GM19452 (cell line): ENCODE measurements around the gene GRK2.
A peak's percentile ranks its signal among the peaks of the same experiment; 100 is the strongest.

ENCODE experiments used
- ATAC-seq: cut with Tn5 transposase; IDR thresholded peaks from one replicate; pipeline ENCODE4 v1.9.1; 2021; ENCODE audit not compliant: unreplicated experiment

Gene GRK2

DNA sequence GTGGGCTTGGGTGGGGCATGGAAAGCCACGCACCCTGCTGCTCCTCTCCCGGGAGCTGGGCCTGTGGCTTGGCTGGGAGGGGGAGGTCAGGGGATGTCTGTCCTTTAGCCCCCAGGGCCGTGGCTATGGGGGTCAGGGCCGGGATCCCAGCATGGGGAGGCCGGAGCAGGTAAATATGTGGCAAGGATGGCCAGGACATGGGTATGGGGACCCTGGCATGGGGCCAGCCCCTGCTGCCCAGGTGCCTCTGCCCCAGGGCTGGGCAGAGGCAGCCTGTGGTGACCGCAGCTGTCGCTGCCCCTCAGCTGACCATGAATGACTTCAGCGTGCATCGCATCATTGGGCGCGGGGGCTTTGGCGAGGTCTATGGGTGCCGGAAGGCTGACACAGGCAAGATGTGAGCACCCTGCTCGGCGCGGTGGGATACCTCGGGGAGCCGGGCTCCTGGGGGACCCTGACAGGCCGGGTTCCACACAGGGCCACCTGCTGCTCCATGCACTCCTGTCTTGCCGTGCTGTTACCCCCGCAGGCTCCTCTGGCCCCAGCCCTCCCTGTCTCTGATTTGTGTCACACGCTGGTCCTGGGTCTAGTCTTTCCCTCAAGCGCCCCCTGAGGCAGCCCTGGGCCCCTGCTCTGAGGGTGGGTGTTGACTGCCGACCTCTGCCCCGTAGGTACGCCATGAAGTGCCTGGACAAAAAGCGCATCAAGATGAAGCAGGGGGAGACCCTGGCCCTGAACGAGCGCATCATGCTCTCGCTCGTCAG lies 14.7 kb downstream of the GRK2 start:
- ATAC-seq, result no peak

DNA sequence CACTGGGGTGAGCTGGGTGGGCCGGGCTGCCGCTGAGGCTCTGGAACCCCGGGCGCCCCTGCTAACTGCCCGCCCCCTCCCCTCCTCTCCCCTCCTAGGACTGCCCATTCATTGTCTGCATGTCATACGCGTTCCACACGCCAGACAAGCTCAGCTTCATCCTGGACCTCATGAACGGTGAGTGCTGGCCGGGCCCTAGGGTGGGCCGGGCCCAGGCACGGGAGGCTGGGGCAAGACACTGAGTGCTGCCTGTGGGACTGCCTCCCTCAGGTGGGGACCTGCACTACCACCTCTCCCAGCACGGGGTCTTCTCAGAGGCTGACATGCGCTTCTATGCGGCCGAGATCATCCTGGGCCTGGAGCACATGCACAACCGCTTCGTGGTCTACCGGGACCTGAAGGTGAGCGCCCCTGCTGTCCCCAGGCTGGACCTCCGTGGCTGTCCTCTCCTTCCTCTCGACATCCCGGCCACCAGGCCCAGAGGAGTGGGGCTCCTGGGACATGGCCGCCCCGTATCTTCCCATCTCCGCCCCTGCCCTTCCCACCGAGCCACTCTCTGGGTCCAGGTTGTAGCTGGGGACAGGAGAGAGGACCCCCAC lies 15.4 kb downstream of the GRK2 start:
- no peak for ATAC-seq

DNA sequence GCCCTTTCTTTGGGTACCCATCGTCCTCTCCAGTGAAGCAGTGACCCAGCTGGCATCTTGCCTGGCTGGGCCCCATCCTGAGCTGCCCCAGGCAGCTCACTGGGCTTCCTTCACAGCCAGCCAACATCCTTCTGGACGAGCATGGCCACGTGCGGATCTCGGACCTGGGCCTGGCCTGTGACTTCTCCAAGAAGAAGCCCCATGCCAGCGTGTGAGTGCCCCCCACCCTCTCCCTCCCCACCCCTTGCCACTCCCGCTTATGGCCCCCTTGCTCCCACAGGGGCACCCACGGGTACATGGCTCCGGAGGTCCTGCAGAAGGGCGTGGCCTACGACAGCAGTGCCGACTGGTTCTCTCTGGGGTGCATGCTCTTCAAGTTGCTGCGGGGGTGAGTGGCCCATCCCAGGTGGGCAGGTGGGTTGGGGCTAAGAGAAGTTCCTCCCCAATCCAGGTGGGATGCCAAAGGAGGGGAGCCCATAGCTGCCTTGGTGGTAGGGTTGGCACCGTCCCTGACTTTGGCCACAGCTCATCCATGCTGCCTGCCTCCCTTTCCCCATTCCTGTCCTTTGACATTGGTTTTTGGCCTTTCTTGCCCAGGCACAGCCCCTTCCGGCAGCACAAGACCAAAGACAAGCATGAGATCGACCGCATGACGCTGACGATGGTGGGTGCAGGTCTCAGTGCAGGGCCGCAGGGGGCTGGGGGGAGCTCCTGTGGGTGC lies 16.0 kb downstream of the GRK2 start:
- no peak for ATAC-seq

DNA sequence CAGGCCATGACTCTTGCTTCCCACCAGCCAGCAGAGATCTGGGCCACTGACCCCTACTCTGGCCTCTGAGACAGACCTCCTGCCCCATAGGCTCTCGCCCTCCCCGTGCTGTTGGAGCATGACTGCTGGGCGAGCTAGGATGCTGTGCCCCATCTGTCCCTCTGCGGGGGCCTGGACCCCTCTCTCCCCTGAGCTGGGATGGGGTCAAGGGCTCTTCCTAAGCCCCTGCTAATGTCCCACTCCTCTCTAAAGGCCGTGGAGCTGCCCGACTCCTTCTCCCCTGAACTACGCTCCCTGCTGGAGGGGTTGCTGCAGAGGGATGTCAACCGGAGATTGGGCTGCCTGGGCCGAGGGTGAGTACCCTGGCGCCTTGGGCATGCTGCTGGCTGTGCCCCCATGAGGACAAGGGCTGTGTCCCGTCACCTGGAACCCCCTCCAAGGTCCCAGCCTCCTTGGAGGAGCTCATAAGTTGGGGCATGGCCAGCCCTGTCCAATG lies 16.7 kb downstream of the GRK2 start:
- ATAC-seq, result no peak

DNA sequence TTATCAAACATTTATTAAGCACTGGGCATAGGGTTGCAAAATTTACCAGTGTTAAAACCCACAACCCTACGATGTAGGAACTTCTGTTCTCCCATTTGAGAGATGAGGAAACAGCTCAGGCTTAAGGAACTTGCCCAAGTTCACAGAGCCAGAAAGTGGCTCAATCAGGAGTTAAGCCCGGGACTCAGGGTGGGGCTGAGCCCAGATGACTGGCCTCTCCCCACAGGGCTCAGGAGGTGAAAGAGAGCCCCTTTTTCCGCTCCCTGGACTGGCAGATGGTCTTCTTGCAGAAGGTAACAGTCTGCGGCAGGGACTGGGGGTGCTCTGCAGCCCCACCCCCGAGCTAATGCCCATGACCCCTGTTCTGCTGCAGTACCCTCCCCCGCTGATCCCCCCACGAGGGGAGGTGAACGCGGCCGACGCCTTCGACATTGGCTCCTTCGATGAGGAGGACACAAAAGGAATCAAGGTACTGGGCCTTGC lies 17.2 kb downstream of the GRK2 start:
- ATAC-seq, result no peak

DNA sequence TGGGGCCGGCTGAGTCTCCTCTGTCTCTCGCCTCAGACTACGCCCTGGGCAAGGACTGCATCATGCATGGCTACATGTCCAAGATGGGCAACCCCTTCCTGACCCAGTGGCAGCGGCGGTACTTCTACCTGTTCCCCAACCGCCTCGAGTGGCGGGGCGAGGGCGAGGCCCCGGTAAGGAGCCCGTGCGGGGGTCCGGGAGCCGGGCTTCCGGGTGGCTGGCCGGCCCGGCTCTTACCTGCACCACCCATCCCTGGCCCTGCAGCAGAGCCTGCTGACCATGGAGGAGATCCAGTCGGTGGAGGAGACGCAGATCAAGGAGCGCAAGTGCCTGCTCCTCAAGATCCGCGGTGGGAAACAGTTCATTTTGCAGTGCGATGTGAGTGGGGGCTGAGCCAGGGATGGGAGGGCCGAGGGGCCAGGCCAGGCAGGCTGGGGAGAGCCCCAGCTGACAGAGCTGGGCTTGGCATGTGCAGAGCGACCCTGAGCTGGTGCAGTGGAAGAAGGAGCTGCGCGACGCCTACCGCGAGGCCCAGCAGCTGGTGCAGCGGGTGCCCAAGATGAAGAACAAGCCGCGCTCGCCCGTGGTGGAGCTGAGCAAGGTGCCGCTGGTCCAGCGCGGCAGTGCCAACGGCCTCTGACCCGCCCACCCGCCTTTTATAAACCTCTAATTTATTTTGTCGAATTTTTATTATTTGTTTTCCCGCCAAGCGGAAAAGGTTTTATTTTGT lies 18.7 kb downstream of the GRK2 start:
- no peak for ATAC-seq

DNA sequence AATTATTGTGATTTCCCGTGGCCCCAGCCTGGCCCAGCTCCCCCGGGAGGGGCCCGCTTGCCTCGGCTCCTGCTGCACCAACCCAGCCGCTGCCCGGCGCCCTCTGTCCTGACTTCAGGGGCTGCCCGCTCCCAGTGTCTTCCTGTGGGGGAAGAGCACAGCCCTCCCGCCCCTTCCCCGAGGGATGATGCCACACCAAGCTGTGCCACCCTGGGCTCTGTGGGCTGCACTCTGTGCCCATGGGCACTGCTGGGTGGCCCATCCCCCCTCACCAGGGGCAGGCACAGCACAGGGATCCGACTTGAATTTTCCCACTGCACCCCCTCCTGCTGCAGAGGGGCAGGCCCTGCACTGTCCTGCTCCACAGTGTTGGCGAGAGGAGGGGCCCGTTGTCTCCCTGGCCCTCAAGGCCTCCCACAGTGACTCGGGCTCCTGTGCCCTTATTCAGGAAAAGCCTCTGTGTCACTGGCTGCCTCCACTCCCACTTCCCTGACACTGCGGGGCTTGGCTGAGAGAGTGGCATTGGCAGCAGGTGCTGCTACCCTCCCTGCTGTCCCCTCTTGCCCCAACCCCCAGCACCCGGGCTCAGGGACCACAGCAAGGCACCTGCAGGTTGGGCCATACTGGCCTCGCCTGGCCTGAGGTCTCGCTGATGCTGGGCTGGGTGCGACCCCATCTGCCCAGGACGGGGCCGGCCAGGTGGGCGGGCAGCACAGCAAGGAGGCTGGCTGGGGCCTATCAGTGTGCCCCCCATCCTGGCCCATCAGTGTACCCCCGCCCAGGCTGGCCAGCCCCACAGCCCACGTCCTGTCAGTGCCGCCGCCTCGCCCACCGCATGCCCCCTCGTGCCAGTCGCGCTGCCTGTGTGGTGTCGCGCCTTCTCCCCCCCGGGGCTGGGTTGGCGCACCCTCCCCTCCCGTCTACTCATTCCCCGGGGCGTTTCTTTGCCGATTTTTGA lies 19.5 kb downstream of the GRK2 start:
- no peak for ATAC-seq

DNA sequence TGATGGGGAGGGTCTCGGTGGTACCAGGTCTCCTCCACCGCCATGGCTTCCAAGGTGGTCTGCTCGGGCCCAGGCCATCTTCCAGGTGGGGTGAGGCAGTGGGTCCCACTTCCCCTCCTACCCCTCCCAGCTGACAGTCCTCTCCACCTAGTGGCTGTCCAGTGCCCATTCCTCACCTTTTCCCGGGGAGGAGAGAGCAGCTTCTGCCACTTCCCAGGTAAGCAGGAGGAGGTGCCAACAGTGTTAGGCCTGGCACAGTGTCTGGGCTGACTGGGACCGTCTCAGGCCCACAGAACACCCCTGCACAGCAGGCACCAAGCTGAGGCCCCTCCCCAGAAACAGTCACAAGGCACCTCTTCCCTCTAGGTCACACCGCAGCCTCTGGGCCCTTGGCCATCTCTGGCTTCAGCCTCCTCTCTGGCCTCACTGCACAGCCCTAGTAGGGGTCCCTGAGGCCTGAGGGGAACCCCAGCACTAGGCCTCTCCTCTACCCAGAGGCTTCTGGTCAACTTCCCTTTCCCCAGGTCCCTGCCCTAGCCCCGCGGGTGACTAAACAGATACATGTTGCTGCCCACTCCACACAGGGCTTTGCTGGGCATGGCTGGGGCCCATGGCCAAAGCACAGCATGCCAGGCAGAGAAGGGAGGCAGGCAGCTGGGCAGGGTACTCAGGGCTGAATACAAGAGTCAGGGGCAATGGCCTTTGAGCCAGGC lies 20.5 kb downstream of the GRK2 start:
- no peak for ATAC-seq

DNA sequence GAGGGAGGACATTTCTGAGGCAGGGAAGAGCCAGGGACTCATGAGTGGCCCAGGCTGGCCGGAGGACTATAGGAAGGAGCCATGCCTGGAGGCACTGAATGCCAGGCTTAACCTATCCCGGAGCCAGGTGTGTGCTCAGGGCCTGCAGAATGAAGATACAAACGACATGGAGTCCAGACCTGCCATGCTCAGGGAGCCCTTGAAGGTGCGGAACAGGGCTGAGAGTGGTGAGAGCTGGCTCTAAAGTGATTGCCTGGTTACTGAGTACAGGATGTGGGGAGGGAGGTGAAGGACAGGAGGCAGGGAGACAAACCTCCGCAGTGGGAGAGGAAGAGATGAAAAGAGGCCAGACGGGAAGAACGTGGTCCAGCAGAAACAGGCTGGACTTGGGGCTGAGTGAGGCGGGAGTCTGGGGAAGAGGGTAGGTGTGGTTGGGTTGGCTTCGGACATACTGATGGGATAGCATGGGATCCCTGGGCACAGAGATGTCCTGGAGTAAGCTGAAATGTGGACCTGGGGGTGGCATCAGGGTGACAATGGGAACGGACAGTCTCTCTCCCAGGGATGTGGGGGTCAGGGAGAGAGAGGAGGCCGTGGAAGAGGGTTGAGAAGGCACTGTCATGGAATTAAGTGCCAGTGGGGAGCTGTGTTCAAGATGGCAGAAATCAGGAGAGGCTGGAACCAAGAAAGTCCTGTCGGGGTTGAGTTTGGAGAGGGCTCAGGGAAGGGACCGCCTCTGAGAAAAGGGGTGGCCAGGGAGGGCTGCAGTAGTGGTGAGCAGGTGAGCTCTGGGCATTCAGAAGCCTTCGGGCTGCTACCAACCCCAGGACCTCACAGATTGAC lies 21.3 kb downstream of the GRK2 start:
- no peak for ATAC-seq

DNA sequence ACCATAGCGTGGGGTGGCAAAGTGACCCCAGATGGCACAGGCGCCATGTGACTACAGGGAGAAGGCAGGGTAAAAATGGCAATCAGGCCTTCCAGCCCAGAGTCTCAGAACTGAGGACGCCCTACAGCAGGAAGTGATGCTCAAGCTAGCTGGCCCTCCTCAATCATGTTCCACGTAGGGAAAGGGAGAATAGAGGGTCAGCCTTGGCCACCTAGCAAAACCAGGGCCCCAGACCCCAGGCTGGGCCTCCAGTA lies 21.9 kb downstream of the GRK2 start:
- ATAC-seq, result no peak

DNA sequence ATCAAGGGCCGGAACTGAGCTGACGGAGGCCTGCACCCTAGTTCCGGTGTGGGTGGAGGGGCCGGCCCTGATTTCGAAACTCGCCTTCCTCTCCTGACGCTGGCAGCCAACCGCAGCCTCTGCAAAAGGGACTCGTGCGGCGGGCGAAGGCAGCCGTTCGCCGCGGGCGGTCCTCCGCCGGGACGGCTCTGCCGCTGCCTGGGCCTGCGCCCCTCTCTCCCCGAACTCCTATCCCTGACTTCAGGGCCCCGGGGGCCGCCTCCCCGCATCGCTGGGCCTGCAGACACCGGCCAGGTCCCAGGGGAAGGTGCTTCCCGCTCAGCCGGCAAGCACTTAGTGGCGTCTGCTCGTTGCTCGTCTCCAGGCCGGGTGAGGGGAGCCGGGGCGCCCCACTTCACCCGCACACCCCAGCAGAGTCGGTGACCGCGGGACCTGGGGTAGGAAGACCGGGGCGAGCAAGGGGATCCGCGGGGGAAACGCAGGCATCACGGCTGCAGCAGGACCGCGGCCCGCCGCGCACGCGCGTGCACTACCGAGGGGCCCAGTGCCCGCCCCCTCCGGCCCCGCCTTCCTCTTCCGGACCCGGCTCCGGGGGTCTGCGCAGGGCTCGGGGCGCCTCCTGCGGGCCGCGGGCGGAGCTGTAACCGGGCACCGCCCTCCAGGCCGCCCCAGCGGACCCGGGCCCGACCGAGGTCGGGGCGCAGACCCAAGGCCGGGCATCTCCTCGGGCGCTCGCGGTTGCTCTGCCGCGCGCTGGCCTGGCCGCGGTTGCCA lies 22.4 kb downstream of the GRK2 start:
- ATAC-seq, result peak; percentile 59

DNA sequence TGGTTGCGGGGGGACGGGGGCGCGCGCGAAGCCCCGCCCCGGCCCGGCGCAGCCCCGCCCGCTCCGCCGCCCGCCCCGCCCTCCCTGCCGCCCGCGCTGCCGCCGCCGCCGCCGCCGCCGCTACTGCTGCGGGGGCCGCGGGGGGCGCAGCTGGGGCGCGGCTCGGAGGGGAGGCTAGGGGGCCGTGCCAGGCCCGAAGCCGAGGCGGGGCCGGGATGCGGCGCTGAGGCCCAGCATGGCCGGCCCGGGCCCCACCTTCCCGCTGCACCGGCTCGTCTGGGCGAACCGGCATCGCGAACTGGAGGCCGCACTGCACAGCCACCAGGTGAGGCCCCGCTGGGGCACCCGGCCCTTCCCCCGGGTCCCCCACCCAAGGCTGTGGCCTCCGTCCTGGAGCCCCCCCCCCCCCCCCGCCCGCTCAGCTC lies 23.0 kb downstream of the GRK2 start, which contains the start of gene ANKRD13D:
ANKRD13D (plus strand) TSS at position 78 of the 425 bp plus-strand sequence; CDS start at position 236, 158 bp downstream.
- ATAC-seq, result peak; percentile 45

DNA sequence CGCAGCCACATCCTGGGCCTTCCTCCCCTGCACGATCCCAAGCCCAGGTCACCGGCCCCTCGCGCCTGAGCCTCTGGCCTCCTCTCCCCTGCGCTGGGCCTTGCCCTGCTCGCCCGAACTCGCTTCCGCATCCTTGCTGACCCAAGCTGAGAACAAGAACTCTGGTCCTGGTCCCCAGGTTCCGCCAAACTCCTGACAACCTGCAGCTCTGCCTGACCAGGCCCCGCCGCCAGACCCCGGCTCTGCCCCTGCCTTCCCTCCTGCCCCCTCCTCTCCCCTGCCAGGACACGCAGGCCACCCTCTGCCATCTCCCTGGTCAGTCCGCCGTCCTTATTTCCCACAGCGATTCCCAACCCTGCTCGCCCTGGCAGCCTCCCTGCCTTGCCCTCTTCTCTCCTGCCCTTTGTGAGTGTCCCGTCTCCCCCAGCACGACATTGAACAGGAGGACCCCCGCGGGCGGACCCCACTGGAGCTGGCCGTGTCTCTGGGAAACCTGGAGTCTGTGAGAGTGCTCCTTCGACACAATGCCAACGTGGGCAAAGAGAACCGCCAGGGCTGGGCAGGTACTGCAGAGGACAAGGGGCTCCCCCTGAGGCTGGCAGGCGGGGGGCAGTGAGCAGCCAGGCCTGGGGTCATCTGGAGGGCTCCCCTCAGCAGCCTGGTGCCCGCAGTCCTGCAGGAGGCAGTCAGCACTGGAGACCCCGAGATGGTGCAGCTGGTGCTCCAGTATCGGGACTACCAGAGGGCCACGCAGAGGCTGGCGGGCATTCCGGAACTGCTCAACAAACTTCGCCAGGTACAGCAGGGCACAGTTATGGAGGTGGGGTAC lies 23.6 kb downstream of the GRK2 start:
- no peak for ATAC-seq

DNA sequence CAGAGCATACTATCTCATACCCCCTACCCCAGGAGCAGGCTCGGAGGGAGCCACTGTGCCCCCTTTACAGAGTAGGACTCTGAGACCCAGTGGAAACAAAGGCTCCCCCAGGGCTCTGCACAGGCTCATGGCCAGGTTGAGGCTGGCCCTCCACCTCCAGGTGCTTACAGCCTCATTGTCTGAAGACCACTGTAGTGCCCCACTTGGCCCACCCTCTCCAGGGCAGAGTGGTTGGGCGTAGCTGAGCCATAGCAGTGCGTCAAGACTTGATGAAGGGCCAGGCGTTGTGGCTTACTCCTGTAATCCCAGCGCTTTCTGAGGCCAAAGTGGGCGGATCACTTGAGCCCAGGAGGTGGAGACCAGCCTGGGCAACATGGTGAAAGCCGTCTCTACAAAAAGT lies 24.5 kb downstream of the GRK2 start:
- no peak for ATAC-seq

DNA sequence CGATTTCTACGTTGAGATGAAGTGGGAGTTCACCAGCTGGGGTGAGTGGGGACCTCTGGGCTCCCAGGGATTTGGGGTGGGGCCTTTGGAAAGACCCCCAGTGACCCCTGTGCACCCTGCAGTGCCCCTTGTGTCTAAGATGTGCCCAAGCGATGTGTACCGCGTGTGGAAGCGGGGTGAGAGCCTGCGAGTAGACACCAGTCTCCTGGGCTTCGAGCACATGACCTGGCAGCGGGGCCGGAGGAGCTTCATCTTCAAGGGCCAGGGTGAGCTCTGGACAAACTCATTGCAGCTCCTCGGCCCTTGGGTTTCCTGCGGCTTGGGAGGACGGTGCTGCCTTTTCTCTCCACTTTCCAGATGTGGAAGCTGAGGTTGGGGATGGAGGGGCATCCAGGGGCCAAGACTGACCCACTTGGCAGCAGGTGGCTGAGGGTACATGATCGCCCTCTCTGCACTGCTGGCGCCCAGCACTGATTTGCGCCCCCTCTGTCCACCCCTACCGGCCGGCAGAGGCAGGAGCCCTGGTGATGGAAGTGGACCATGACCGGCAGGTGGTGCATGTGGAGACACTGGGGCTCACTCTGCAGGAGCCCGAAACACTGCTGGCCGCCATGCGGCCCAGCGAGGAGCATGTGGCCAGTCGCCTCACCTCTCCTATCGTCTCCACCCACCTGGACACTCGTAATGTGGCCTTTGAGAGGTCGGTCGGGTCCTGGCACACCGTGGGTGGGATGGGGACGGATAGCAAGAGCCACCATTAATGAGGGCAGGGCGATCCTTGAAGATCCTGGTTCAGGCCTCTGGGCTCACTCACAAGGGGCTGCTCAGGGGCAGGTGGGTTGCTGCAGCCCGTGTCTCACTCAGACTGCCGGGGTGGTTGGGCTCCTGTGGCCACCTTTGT lies 25.5 kb downstream of the GRK2 start:
- ATAC-seq, result no peak

DNA sequence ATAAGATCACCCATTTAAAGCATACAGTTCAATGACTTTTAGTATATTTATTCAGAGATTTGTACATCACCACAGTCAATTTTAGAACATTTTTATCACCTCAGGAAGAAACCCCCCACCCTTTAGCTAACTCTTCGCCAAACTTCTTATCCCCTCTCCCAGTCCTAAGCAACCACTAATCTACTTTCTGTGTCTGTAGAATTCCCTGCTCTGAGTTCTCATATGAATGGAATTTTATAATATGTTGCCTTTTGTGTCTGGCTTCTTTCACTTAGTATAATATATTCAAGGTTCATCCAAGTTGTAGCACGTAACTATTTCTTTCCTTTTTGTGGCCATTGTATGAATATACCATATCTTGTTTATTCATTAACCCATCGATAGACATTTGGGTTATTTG lies 26.4 kb downstream of the GRK2 start:
- ATAC-seq, result no peak
